H9 (cell line): ENCODE measurements around the gene ARPC5. TPM values are rescaled to one million over a fixed set of nuclear protein-coding genes. Genes with fewer than 3 reads are reported as not detected.

Experiments used
- DNase-seq: peaks from one replicate; pipeline ENCODE4 v3.0.0-alpha.2; 2017
- H2AFZ ChIP-seq: one replicate; pipeline ENCODE4 v1.6.1; 2013; ENCODE audit warnings: mild to moderate bottlenecking, low read length, control low read depth, moderate library complexity
- H2AK5ac ChIP-seq: 2 replicates; pipeline ENCODE4 v1.6.1; 2013; ENCODE audit warnings: low read length, control low read depth, mixed read lengths; ENCODE audit not compliant: insufficient read length
- H2BK120ac ChIP-seq: one replicate; pipeline ENCODE4 v1.6.1; 2013; ENCODE audit warnings: low read depth, mild to moderate bottlenecking, low read length, control low read depth, inconsistent platforms; ENCODE audit not compliant: poor library complexity, severe bottlenecking
- H2BK12ac ChIP-seq: 2 replicates; pipeline ENCODE4 v1.6.1; 2013; ENCODE audit warnings: low read length, control low read depth, mixed read lengths, low read depth; ENCODE audit not compliant: insufficient read length
- H2BK15ac ChIP-seq: 2 replicates; pipeline ENCODE4 v1.6.1; 2013; ENCODE audit warnings: low read depth, low read length, control low read depth
- H2BK20ac ChIP-seq: one replicate; pipeline ENCODE4 v1.6.1; 2013; ENCODE audit warnings: low read depth, mild to moderate bottlenecking, low read length, control low read depth, inconsistent platforms; ENCODE audit not compliant: poor library complexity, severe bottlenecking
- H2BK5ac ChIP-seq: 2 replicates; pipeline ENCODE4 v1.6.1; 2013; ENCODE audit warnings: low read length, control low read depth, mixed read lengths; ENCODE audit not compliant: insufficient read length
- H3K14ac ChIP-seq: 2 replicates; pipeline ENCODE4 v1.6.1; 2013; ENCODE audit warnings: low read length, control low read depth; ENCODE audit not compliant: insufficient read depth
- H3K18ac ChIP-seq: 2 replicates; pipeline ENCODE4 v1.6.1; 2013; ENCODE audit warnings: low read depth, mild to moderate bottlenecking, mixed read lengths, low read length, control low read depth; ENCODE audit not compliant: insufficient read length
- H3K23ac ChIP-seq: 2 replicates; pipeline ENCODE4 v1.6.1; 2013; ENCODE audit warnings: low read length, control low read depth, mixed read lengths, low read depth; ENCODE audit not compliant: insufficient read length
- H3K23me2 ChIP-seq: 2 replicates; pipeline ENCODE4 v1.6.1; 2013; ENCODE audit warnings: low read depth, mild to moderate bottlenecking, mixed read lengths, low read length, control low read depth; ENCODE audit not compliant: insufficient read length, poor library complexity, severe bottlenecking
- H3K27ac ChIP-seq: 2 replicates; pipeline ENCODE4 v1.5.1; 2013; ENCODE audit warnings: low read length, control low read depth, mixed read lengths, low read depth; ENCODE audit not compliant: insufficient read length
- H3K27me3 ChIP-seq: 2 replicates; pipeline ENCODE4 v1.6.1; 2013; ENCODE audit warnings: low read length, control low read depth, inconsistent platforms; ENCODE audit not compliant: insufficient read depth
- H3K4ac ChIP-seq: 2 replicates; pipeline ENCODE4 v1.6.1; 2013; ENCODE audit warnings: low read depth, mild to moderate bottlenecking, control low read depth, inconsistent platforms, low read length, moderate library complexity
- H3K4me1 ChIP-seq: 2 replicates; pipeline ENCODE4 v1.6.1; 2013; ENCODE audit warnings: low read length, control low read depth, inconsistent platforms; ENCODE audit not compliant: insufficient read depth
- H3K4me2 ChIP-seq: 2 replicates; pipeline ENCODE4 v1.6.1; 2013; ENCODE audit warnings: low read length, control low read depth, mixed read lengths; ENCODE audit not compliant: insufficient read length, insufficient read depth
- H3K56ac ChIP-seq: 2 replicates; pipeline ENCODE4 v1.6.1; 2013; ENCODE audit warnings: low read depth, mild to moderate bottlenecking, mixed read lengths, low read length, control low read depth; ENCODE audit not compliant: insufficient read length
- H3K79me1 ChIP-seq: 2 replicates; pipeline ENCODE4 v1.6.1; 2013; ENCODE audit warnings: low read depth, mild to moderate bottlenecking, moderate library complexity, low read length, control low read depth, inconsistent platforms; ENCODE audit not compliant: insufficient read depth, poor library complexity, severe bottlenecking
- H3K79me2 ChIP-seq: 2 replicates; pipeline ENCODE4 v1.6.1; 2013; ENCODE audit warnings: low read length, control low read depth, inconsistent platforms; ENCODE audit not compliant: insufficient read depth
- H3K9ac ChIP-seq: 2 replicates; pipeline ENCODE4 v1.6.1; 2013; ENCODE audit warnings: low read length, control low read depth, mixed read lengths; ENCODE audit not compliant: insufficient read length; ENCODE audit errors: extremely low read depth
- H3K9me3 ChIP-seq: one replicate; pipeline ENCODE4 v1.6.1; 2013; ENCODE audit warnings: low read depth, low read length, inconsistent platforms; ENCODE audit not compliant: control insufficient read depth
- H3T11ph ChIP-seq: one replicate; pipeline ENCODE4 v1.6.1; 2013; ENCODE audit warnings: mild to moderate bottlenecking, low read length, control low read depth, inconsistent platforms
- H4K20me1 ChIP-seq: one replicate; pipeline ENCODE4 v1.6.1; 2013; ENCODE audit not compliant: control insufficient read depth, insufficient read length, insufficient read depth
- H4K5ac ChIP-seq: 2 replicates; pipeline ENCODE4 v1.6.1; 2013; ENCODE audit warnings: low read depth, mild to moderate bottlenecking, mixed read lengths, low read length, control low read depth; ENCODE audit not compliant: insufficient read length
- H4K8ac ChIP-seq: replicated peaks from 2 replicates; pipeline ENCODE4 v1.6.1; 2013; ENCODE audit warnings: low read length, control low read depth, mixed read lengths, low read depth; ENCODE audit not compliant: insufficient read length
- H4K91ac ChIP-seq: 2 replicates; pipeline ENCODE4 v1.6.1; 2013; ENCODE audit warnings: low read depth, mild to moderate bottlenecking, moderate library complexity, mixed read lengths, low read length, control low read depth; ENCODE audit not compliant: insufficient read length
- H3K27ac Mint-ChIP-seq, 3 experiments: 2 replicates in 2 of 3; 3 replicates in 1 of 3; pipeline ENCODE4 v1.8.0; 2020 to 2021; ENCODE audit warnings: mixed read lengths in 3 of 3, mild to moderate bottlenecking in 1 of 3, moderate library complexity in 1 of 3
- H3K27me3 Mint-ChIP-seq: 2 replicates; pipeline ENCODE4 v1.8.0; 2021; ENCODE audit warnings: low read depth, mild to moderate bottlenecking, moderate library complexity, mixed read lengths
- H3K36me3 Mint-ChIP-seq, 3 experiments: 2 replicates in 2 of 3; 3 replicates in 1 of 3; pipeline ENCODE4 v1.8.0; 2020 to 2021; ENCODE audit warnings: low read depth in 3 of 3, mixed read lengths in 3 of 3; ENCODE audit not compliant: insufficient read depth in 1 of 3
- H3K4me1 Mint-ChIP-seq, 2 experiments: 2 replicates each; pipeline ENCODE4 v1.8.0; 2020; ENCODE audit warnings: mixed read lengths in 2 of 2
- H3K4me3 Mint-ChIP-seq, 2 experiments: 2 replicates in 1 of 2; 3 replicates in 1 of 2; pipeline ENCODE4 v1.8.0; 2020 to 2021; ENCODE audit warnings: mild to moderate bottlenecking in 2 of 2, mixed read lengths in 2 of 2, moderate library complexity in 1 of 2
- H3K9me3 Mint-ChIP-seq, 2 experiments: 2 replicates in 1 of 2; 3 replicates in 1 of 2; pipeline ENCODE4 v1.8.0; 2020; ENCODE audit warnings: mild to moderate bottlenecking in 2 of 2, mixed read lengths in 2 of 2, moderate library complexity in 1 of 2
- WGBS: extraction: QIAGEN DNeasy Blood & Tissue Kit; methylation state at CpG from one replicate; pipeline ENCODE4 v1.1.7; 2013; ENCODE audit warnings: missing lambda C conversion rate, low lambda C conversion rate, mixed read lengths; ENCODE audit not compliant: insufficient read length; ENCODE audit errors: extremely low coverage; 5-methylcytosine and 5-hydroxymethylcytosine counted together
- total RNA-seq: library from RNA; stranded (reverse); gene quantifications from 2 replicates; pipeline ENCODE4 v1.2.1, GENCODE V29; 2021
- TF ChIP-seq, protein P1 (sequence below): fragments of 200-600 bp; sonication (generic); conservative IDR thresholded peaks from 3 replicates; pipeline ENCODE4 v1.8.0; 2021; ENCODE audit warnings: antibody characterized with exemption, mild to moderate bottlenecking

The ARPC5 gene
- total RNA-seq, 1 experiment from 2014 or later = 67.7 TPM

DNA sequence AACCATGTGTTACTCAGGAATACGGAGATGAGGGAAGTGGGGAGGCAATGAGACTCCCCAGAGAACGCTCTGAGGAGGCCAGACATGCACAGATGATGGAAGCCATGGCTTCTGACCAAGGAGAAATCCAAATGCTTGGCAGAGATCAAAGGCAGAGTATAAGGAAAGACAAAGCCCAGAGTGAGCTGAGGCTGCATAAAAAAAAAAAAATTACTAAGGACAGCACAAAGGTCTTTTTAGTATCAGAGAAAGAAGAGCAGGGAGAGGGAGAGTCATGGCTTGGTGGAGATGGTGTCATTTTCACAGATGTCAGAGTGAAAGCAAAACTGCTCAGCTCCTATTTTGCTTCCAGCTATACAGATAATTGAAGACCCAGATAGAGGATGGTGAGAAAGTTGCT is 37.2 kb downstream of the ARPC5 start:
- no peaks in the 10 kb centered on the region for H3K36me3 Mint-ChIP-seq
- Histone ChIP-seq H3K79me1 (no peaks in the 10 kb centered on the region), H2BK20ac (no peak overlapping the region), H3K4me1 (no peaks in the 10 kb centered on the region), H3K23me2 (no peaks in the 10 kb centered on the region), H2BK120ac (no peak overlapping the region), H3K27ac (no peak overlapping the region), H3K56ac (no peak overlapping the region), H3K9ac (no peak overlapping the region), H3K18ac (no peak overlapping the region), H3K79me2 (no peaks in the 10 kb centered on the region), H3K23ac (no peak overlapping the region), H3T11ph (no peak overlapping the region), H4K91ac (no peak overlapping the region), H2AK5ac (no peak overlapping the region), H2BK12ac (no peak overlapping the region), H3K4me2 (no peak overlapping the region), H3K14ac (no peak overlapping the region), H3K4ac (no peak overlapping the region), H4K5ac (no peak overlapping the region), H2AFZ (no peak overlapping the region), H2BK5ac (no peak overlapping the region), H3K27me3 (no peaks in the 10 kb centered on the region), H4K8ac (no peak overlapping the region), H4K20me1 (no peaks in the 10 kb centered on the region), H2BK15ac (no peak overlapping the region), H3K9me3 (no peaks in the 10 kb centered on the region)
- no peak overlapping the region for H3K4me3 Mint-ChIP-seq
- H3K4me1 Mint-ChIP-seq = peaks cover 2 to 4% of the 10 kb centered on the region in 2 experiments; a peak in 2 of 4 replicates
- TF ChIP-seq, protein P1, sequence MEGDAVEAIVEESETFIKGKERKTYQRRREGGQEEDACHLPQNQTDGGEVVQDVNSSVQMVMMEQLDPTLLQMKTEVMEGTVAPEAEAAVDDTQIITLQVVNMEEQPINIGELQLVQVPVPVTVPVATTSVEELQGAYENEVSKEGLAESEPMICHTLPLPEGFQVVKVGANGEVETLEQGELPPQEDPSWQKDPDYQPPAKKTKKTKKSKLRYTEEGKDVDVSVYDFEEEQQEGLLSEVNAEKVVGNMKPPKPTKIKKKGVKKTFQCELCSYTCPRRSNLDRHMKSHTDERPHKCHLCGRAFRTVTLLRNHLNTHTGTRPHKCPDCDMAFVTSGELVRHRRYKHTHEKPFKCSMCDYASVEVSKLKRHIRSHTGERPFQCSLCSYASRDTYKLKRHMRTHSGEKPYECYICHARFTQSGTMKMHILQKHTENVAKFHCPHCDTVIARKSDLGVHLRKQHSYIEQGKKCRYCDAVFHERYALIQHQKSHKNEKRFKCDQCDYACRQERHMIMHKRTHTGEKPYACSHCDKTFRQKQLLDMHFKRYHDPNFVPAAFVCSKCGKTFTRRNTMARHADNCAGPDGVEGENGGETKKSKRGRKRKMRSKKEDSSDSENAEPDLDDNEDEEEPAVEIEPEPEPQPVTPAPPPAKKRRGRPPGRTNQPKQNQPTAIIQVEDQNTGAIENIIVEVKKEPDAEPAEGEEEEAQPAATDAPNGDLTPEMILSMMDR = no peak
- no CpG with 5 or more reads among the region's 2 CpGs for WGBS
- no peaks in the 10 kb centered on the region; the same call in 1 of the 2 replicates for H3K27me3 Mint-ChIP-seq
- no peak for DNase-seq
- no peak overlapping the region for H3K27ac Mint-ChIP-seq
- no peaks in the 10 kb centered on the region for H3K9me3 Mint-ChIP-seq
